HEK293 (cell line): ENCODE measurements around the gene TSPO2.

Source experiments
- KLF16 ChIP-seq: fragments of 450-650 bp; formaldehyde crosslinking; IDR thresholded peaks from 2 replicates; pipeline ENCODE4 v1.5.1; 2017; ENCODE audit warnings: missing biosample characterization, missing genetic modification characterization
- TCF7L2 ChIP-seq: IDR thresholded peaks from 2 replicates; pipeline ENCODE4 v1.6.1; 2011; ENCODE audit warnings: low read depth, mild to moderate bottlenecking, inconsistent platforms, low read length, moderate library complexity, borderline replicate concordance
- ZBTB17 ChIP-seq: fragments of 450-650 bp; formaldehyde crosslinking; IDR thresholded peaks from 2 replicates; pipeline ENCODE4 v1.5.1; 2016; ENCODE audit warnings: missing biosample characterization, missing genetic modification characterization
- ZFHX2 ChIP-seq: fragments of 450-650 bp; formaldehyde crosslinking; conservative IDR thresholded peaks from 2 replicates; pipeline ENCODE4 v1.5.1; 2016; ENCODE audit warnings: missing biosample characterization, missing genetic modification characterization
- ZNF121 ChIP-seq: fragments of 450-650 bp; formaldehyde crosslinking; IDR thresholded peaks from 2 replicates; pipeline ENCODE4 v1.5.1; 2016; ENCODE audit warnings: missing biosample characterization, missing genetic modification characterization
- ZNF132 ChIP-seq: fragments of 450-650 bp; formaldehyde crosslinking; IDR thresholded peaks from 2 replicates; pipeline ENCODE4 v1.5.1; 2017; ENCODE audit warnings: missing biosample characterization, missing genetic modification characterization, borderline replicate concordance
- ZNF24 ChIP-seq: fragments of 450-650 bp; formaldehyde crosslinking; IDR thresholded peaks from 2 replicates; pipeline ENCODE4 v1.5.1; 2016; ENCODE audit warnings: missing biosample characterization, missing genetic modification characterization
- ZNF423 ChIP-seq: fragments of 450-650 bp; formaldehyde crosslinking; IDR thresholded peaks from 2 replicates; pipeline ENCODE4 v1.5.1; 2016; ENCODE audit warnings: missing biosample characterization, missing genetic modification characterization
- ZNF629 ChIP-seq: fragments of 450-650 bp; formaldehyde crosslinking; IDR thresholded peaks from 2 replicates; pipeline ENCODE4 v1.5.1; 2017; ENCODE audit warnings: missing biosample characterization, missing genetic modification characterization
- TF ChIP-seq, protein P1 (sequence below): fragments of 450-650 bp; formaldehyde crosslinking; IDR thresholded peaks from 2 replicates; pipeline ENCODE4 v1.5.1; 2016; ENCODE audit warnings: missing biosample characterization, missing genetic modification characterization

DNA sequence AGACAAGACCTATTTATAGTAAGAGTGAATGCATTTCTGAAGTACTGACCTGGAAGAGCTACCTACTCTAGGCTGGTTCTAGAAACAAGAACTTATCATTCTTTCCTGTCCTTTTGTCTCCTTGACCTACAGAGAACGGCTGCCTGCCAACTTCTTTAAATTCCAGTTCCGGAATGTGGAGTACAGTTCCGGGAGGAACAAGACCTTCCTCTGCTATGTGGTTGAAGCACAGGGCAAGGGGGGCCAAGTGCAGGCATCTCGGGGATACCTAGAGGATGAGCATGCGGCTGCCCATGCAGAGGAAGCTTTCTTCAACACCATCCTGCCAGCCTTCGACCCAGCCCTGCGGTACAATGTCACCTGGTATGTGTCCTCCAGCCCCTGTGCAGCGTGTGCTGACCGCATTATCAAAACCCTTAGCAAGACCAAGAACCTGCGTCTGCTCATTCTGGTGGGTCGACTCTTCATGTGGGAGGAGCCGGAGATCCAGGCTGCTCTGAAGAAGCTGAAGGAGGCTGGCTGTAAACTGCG is 19.0 kb downstream of the TSPO2 start:
- TF ChIP-seq ZNF629 (tag by site-specific recombination) (no peak), ZBTB17 (tag by site-specific recombination) (no peak), ZNF121 (tag by site-specific recombination) (no peak), TCF7L2 (no peak), ZNF132 (tag by site-specific recombination) (no peak), ZFHX2 (tag by site-specific recombination) (no peak), KLF16 (tag by site-specific recombination) (no peak), ZNF24 (no peak), ZNF423 (tag by site-specific recombination) (no peak)
- TF ChIP-seq, protein P1, sequence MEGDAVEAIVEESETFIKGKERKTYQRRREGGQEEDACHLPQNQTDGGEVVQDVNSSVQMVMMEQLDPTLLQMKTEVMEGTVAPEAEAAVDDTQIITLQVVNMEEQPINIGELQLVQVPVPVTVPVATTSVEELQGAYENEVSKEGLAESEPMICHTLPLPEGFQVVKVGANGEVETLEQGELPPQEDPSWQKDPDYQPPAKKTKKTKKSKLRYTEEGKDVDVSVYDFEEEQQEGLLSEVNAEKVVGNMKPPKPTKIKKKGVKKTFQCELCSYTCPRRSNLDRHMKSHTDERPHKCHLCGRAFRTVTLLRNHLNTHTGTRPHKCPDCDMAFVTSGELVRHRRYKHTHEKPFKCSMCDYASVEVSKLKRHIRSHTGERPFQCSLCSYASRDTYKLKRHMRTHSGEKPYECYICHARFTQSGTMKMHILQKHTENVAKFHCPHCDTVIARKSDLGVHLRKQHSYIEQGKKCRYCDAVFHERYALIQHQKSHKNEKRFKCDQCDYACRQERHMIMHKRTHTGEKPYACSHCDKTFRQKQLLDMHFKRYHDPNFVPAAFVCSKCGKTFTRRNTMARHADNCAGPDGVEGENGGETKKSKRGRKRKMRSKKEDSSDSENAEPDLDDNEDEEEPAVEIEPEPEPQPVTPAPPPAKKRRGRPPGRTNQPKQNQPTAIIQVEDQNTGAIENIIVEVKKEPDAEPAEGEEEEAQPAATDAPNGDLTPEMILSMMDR = no peak
